GM19468 (cell line): ENCODE results near the gene ZSWIM7.
"Not testable (repeated sequence)": the region's sequence is repeated elsewhere in the genome, so short reads cannot be mapped to it uniquely, and the experiment has no call there.

Experiments used
- ATAC-seq: cut with Tn5 transposase; IDR thresholded peaks from one replicate; pipeline ENCODE4 v1.9.1; 2021; ENCODE audit warnings: mild to moderate bottlenecking, moderate library complexity, moderate number of reproducible peaks; ENCODE audit not compliant: unreplicated experiment; ENCODE audit errors: extremely low read depth

Gene ZSWIM7

DNA sequence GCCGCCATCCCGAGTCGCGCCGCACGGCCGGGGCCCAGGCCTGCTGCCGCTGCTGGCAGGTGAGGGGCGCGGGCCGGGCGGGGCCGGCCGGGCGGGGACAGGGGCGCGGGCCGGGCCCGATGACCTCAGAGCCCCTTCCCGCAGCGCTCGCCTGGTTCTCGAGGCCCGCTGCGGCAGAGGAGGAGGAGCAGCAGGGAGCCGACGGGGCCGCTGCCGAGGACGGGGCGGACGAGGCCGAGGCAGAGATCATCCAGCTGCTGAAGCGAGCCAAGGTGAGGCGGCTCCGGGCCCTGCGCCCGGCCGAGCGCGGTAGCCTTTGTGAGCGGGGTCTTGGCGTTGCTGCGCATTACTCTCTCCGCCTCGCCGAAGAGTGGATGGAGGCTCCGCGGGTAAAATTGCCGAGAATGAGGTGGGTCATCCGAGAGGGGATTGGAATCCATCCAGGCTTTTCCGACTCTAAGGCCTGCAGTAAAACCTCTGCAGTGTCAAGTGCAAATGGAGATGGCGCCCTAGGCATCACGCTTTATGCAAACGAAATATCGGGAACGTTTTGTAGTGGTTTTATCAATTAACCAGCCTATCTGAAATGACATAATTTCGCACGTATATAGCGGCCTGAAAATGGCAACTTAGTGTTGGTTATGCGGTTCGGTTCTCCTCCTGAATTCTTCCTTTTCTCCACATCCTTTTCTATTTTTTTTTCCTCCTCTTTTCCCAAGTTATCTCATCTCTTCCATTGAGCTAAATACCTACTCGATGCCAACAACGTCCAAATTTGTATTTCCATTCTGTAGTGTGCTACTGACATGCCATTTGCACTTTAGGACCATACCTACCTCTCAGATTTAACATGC lies 697 bp upstream of the ZSWIM7 start:
- peak; percentile 11 for ATAC-seq

DNA sequence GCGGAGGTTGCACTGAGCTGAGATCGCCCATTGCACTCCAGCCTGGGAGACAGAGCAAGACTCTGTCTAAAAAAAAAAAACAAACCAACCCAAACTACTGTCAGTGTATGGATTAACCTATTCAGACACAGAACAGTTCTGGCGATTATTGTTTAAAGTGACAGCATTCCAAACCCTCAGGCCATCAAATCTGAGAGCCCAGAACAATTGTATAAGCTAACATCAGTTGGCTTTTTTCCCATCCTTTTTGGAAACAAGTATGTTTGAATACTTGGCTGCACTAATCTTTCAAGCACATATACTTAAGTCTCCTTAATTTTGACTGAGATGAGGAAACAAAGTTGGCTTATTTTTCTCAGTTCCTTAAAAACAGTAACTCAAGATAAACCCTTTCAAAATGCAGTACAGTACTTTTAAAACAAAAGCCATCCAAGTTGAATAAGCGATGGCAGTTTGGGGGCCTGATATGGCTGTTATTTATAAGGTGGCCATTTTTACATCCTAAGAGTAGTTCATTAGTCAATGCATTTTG lies 1.4 kb downstream of the ZSWIM7 start:
- ATAC-seq = no peak

DNA sequence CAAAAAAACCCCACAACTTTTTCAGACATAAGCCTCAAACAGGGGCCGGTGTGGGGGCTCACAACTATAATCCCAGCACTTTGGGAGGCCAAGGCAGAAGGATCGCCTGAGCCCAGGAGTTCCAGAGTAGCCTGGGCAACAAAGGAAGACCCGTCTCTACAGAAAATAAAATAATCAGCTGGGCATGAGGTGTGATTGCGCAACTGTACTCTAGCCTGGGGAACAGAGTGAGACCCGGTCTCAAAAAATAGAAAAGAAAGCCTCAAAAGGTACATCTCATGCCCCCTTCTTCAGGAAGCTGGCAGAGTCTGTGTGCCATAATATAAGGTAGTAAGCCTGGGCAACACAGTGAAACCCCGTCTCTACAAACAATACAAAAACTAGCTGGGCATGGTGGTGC lies 3.2 kb downstream of the ZSWIM7 start:
- no peak for ATAC-seq

DNA sequence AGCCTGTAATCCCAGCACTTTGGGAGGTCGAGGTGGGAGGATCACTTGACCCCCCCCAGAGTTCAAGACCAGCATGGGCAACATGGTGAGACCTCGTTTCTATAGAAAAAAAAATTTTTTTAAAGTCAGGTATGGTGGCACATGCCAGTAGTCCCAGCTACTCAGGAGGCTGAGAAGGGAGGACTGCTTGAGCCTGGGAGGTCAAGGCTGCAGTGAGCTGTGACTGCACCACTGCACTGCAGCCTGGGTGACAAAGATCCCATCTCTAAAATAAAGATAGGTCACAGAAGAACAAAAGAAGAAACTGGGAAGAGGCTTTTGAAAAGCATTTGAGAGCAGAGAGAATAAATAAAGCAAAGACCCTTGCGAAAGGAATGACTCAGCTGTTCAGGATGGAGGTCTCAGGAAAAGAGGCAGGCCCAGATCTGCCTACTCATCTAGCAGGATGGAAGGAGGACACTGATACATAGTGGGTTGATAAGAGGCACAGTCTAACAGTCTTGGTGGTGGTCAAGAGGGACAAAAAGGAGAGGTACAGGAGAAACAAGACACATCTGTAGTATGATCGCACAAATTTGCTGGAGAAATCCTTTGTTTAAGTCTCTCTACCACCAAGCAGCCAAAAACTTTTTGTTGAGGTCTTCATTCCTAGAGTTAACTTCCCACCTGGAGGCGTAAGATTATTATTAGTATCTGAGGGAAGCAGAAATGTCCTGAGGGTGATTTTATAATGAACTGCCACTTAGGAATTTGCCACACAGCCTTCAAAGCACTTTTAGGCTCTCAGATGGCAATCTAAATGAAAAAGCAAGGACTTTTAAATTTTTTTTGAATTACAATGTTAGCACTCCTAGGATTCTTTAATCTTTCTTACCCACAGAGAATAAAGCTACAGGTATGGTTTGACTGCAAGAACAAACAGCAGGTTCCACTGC lies 17.6 kb downstream of the ZSWIM7 start:
- no peak for ATAC-seq

DNA sequence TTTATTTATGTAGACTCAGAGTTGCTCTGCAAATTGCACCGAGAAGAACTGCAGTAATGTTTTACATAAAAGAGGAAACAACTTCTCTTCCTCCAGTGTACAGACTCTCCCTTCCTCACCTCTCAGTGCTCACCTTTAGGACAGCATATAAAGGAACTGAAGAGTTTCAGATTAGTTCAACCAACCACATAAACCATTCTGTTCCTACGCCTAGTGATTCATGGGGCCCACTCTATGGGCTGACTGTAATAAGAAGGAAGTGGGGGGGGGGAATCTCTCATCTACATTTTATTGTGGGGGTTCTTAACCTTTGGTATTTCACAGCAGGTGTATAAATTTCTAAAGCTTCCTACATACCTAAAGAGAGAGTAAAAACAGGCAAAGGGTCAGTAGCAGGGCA lies 18.3 kb downstream of the ZSWIM7 start:
- peak; percentile 70 for ATAC-seq

DNA sequence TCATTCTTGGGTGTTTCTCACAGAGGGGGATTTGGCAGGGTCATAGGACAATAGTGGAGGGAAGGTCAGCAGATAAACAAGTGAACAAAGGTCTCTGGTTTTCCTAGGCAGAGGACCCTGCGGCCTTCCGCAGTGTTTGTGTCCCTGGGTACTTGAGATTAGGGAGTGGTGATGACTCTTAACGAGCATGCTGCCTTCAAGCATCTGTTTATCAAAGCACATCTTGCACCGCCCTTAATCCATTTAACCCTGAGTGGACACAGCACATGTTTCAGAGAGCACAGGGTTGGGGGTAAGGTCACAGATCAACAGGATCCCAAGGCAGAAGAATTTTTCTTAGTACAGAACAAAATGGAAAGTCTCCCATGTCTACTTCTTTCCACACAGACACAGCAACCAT lies 20.5 kb downstream of the ZSWIM7 start:
- not testable (repeated sequence) for ATAC-seq

DNA sequence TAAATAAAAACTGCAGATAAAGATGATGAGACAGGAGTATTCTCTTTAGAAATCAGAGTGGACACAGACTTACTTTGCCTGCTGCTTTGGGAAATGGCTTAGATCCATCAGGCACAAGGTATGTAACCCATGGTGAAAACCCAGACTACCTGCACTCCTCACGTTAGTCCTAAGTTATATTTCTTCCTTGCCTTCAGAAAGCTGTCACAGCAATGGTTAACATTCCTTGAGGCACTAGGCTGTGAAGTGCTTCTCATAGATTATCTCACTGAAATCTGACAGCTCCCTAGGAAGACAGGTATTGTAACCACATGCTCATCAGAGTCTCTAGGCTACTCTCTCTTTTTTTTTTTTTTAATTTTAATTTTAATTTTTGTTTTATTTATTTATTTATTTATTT lies 20.9 kb downstream of the ZSWIM7 start:
- ATAC-seq = no peak

DNA sequence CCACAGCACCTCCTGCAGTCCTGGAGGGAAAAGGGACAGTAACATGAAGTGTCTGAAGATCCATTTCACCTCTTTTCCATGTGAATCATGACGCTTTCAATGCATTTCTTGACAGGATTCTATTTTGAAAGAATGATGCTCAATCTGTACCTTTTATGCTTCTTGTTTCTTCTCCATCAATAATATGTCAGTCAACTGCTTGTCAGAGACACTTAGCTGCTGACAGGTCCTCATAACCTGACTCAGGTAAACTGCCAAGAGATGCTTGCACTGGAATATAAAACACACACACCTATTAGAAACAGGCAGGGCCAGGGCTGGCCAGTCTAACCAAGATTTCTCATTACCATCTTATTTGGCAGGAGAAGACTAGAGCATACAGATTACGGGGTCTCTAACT lies 21.6 kb downstream of the ZSWIM7 start:
- no peak for ATAC-seq

DNA sequence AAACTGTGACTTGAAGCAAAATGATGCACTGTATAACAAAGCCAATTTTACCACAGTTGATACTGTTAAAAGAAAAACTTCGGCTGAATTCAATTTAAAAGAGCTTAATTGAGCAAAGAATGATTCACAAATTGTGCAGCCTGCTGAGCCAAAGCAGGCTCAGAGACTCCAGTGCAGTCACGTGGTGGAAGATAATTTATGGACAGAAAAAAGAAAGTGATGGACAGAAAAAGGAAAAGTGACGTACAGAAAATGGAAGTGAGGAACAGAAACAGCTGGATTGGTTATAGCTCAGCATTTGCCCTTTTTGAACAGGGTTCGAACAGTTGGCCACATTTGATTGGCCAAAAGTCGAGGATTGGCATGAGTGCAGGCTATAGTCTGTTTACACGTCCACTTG lies 25.7 kb downstream of the ZSWIM7 start:
- no peak for ATAC-seq

DNA sequence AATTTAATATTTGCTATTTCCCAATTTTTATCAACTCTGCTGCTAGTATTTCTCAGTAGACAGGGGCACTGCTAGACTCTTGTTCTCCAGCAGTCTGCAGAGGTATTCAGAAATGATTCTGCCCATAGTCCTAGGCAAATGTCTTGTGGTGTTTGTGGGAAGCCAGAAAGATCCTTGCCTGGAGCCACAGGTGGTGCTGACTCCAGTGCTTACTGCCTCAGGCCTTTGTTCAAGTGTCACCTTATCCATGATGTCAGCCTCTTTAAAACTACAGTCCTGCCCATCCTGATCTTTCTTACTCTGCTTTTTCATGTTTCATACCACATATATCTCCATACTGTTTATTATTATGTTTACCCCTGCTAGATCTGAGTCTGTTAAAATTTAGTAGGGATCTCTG lies 26.5 kb downstream of the ZSWIM7 start:
- ATAC-seq = no peak

DNA sequence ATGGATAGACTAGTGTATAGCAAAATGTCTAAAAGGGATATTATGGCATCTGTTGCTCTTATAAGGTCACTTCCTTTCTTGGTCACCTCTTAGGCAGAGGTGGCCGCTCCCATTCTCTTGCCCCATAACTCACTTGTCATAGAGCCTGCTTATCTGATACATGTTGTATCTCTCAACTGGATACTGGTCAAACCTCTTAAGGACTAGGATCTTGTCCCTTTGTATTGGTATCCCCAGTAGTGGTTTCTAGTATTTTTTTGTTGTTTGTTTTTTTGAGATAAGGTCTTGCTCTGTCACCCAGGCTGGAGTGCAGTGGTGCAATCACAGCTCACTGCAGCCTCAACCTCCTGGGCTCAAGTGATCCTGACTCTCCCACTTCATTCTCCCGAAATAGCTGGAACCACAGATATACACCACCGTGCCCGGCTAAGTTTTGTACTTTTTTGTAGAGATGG lies 27.0 kb downstream of the ZSWIM7 start:
- no peak for ATAC-seq

DNA sequence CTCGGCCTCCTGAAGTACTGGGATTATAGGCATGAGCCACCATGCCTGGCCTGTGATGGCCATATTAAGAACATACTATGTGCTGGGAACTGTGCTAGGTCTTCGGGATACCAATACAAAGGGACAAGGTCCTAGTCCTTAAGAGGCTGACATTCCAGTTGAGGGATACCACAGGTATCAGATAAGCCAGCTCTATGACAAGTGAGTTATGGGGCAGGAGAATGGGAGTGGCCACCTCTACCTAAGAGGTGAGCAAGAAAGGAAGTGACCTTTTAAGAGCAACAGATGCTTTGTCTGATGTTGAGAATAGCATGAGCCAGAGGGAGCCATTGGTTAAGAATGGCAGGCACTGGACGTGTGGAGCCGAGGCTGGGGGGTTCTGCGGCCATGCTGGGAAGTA lies 27.6 kb downstream of the ZSWIM7 start:
- ATAC-seq = no peak

DNA sequence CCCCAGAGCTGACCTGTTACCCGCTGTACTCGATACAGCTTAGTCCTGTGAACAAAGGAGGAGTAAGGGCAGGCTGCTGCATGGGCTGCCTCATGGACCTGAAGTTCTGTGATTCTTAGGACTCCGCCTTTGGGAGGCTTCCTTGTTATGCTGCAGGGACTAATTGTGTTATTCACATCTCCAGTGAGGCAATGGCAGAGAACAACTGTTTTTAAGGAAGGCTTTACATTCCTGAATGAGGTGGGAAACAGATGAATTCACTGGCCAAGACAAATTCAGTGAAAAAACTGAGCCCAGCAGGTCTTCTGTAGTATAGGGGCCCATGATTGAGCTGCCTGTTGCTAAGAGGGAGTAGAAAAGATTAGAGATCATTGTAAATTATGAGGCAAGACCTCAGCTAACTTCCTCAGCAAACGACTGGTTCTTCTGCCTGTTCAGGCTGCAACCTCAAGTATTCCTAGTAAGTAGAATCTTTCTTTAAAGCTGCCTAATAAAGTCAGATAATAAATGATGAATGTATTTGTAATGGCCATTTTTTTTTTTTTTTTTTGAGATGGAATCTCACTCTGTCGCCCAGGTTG lies 28.3 kb downstream of the ZSWIM7 start:
- no peak for ATAC-seq

DNA sequence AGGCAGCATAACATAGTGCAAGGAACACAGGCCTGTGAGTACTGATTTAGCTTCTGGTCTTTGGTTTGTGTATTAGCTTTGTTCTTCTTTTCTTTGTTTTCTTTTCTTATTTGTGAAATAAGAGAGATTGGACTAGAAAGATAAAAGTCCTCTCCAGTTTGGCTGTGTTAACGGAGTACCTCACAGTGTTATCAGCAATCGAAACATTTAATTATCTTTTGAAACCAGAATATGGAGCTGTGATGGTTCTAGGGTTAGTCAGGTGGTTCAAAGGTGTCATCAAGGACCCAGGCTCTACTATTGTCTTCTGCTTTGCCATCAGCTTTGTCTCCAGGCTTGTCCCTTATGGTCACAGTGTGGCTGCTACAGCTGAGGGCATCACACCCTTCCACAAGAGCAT lies 29.0 kb downstream of the ZSWIM7 start:
- no peak for ATAC-seq

DNA sequence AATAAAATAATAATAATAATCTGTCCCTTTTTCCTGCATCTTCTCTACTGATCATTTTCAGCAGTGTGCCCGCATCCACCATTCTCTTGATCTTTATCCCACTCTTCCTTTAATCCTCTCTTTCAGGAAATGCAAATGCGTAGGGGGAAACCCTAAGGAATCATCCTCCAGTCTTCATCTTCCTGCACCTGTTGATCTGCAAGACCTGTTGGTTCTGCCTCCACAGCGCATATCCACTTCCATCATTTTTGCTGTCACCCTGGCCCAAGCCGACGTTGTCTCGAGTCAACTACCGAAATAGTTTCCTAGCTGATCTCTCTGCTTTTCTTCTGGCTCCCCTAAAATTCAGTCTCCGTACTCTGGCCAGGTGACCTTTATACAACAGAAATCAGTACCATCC lies 30.0 kb downstream of the ZSWIM7 start:
- no peak for ATAC-seq

DNA sequence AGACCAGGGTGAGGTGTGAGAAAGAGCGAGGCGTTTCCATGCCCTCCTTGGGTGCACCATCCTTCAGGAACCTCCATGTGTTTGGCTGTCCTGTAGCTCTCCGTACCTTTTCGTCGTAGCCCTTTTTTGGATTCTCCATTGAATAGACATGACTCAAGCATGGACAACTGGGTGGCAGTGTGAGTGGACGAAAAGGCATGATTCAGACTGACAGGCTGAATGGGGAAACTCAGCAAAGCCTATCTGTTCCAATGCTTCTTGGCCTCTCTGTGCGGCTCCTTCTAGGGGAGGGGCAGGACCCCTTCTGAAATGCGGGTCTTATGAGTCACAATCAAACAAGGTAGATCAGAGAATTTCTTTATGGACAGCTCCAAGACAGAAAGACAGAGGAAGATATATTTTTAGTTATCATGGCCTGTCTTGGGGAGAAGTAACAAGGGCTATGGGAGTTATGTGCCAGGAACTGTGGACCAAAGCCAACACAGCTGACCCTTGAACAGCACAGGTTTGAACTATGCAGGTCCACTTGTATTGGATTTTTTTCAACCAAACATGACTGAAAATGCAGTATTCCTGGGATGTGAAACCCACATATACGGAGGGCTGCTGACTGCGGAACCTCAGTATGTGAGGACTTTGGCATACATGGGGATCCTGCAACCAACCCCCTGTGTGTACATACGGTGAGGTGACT lies 31.7 kb downstream of the ZSWIM7 start:
- no peak for ATAC-seq

DNA sequence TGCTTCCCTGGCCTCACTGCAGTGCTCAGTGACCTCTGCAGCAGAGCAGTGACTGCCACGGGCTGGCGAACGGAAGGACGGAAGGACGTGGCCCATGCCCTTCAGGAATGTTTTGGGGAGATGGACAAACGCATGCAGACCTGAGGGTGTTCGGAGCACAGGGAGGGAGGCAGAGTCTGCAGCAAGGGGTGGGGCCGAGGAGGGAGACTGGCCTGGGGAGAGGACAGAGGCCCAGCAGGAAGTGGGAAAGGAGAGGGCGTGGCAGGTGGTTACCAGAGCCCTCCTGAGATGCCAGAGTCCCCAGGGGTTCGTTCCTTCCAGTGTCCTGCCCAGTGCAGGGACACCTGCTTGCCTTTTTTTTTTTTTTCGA lies 32.6 kb downstream of the ZSWIM7 start:
- ATAC-seq = no peak

DNA sequence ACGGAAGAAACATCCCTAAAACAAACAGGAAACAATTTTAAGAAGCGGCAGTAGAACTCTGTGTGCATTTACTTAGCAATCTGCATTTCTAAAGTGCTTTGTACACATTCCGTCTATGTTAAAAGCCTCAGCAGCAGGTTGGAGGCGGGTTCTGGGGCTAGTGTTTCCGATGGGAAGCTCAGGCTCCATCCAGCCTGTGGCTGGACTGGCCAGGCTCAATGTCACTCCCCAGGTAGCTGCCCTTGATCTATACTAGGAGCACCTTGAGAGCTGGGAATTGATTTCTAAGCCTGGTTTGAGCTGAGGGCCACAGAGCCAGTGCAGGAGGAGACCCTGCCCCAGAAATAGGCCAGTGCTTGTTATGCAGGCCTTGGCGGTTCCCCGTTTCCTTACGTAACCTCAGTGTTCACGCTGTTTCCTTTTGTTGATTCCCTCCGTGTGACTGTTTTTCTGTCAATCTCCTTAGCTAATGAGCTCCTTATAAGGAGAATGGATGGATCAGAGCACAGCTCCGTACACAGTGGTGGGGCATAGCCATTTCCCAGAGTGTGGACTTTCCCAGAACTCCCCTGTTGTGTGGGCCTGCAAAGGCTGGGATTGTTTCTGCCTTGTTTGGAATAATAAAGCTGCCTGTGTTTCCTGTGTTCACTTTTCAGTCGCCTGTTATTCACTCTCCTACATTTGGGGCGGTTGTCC lies 33.2 kb downstream of the ZSWIM7 start:
- no peak for ATAC-seq

DNA sequence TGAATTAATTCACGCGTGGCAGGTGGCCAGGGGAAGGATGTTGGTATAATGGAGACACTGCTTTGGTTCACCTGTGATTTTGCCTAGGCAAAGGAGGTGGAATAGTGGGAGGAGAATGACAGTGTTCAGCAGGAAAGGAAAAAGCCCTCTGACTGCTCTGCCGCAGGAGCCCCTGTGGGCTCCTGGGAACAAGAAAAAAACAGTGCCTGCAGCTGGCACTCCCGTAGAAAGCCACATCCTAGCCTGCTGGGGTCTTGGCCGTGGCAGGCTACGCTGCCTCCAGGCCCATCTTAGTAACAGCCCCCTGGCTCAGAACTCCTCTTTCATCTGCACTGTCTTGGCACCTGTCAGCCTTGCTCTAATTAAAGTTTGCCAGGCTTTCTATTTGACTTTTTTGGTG lies 34.0 kb downstream of the ZSWIM7 start:
- ATAC-seq = no peak
